Smooth muscle cell (in vitro differentiated cells): ENCODE data around the gene CCNC. TPM values are rescaled to one million over a fixed set of nuclear protein-coding genes. Genes with fewer than 3 reads are reported as not detected.

Source experiments
- DNase-seq: peaks from one replicate; lab custom pipeline; 2025; ENCODE audit not compliant: unreplicated experiment; lab: John Stamatoyannopoulos, UW
- H2AFZ ChIP-seq: fragments of 200-600 bp; sonication (generic); 2 replicates; pipeline ENCODE4 v1.6.0; 2016; ENCODE audit warnings: antibody characterized with exemption, low read depth, mild to moderate bottlenecking
- H3F3A ChIP-seq: fragments of 200-600 bp; sonication (generic); 2 replicates; pipeline ENCODE4 v1.6.0; 2017; ENCODE audit warnings: antibody characterized with exemption, low read depth
- H3K27ac ChIP-seq: fragments of 200-600 bp; sonication (generic); 2 replicates; pipeline ENCODE4 v1.5.1; 2016; ENCODE audit warnings: low read depth, mild to moderate bottlenecking
- H3K27me3 ChIP-seq: fragments of 200-600 bp; sonication (generic); 2 replicates; pipeline ENCODE4 v1.6.1; 2016; ENCODE audit warnings: low read depth, mild to moderate bottlenecking
- H3K36me3 ChIP-seq: fragments of 200-600 bp; sonication (generic); 2 replicates; pipeline ENCODE4 v1.5.1; 2016; ENCODE audit warnings: low read depth
- H3K4me1 ChIP-seq: fragments of 200-600 bp; sonication (generic); 2 replicates; pipeline ENCODE4 v1.5.1; 2016; ENCODE audit warnings: low read depth
- H3K4me2 ChIP-seq: fragments of 200-600 bp; sonication (generic); 2 replicates; pipeline ENCODE4 v1.6.0; 2016; ENCODE audit warnings: mild to moderate bottlenecking
- H3K4me3 ChIP-seq: fragments of 200-600 bp; sonication (generic); 2 replicates; pipeline ENCODE4 v1.5.1; 2016; ENCODE audit warnings: mild to moderate bottlenecking
- H3K79me2 ChIP-seq: fragments of 200-600 bp; sonication (generic); 2 replicates; pipeline ENCODE4 v1.6.0; 2016; ENCODE audit warnings: low read depth, mild to moderate bottlenecking
- H3K9ac ChIP-seq: fragments of 200-600 bp; sonication (generic); 2 replicates; pipeline ENCODE4 v1.6.0; 2016; ENCODE audit warnings: low read depth
- H3K9me3 ChIP-seq: fragments of 200-600 bp; sonication (generic); replicated peaks from 2 replicates; pipeline ENCODE4 v1.5.1; 2016; ENCODE audit warnings: low read depth
- H4K20me1 ChIP-seq: fragments of 200-600 bp; sonication (generic); 2 replicates; pipeline ENCODE4 v1.6.0; 2016; ENCODE audit warnings: low read depth
- WGBS: methylation state at CpG from one replicate; pipeline ENCODE4 v1.1.7; 2016; ENCODE audit warnings: low lambda C conversion rate; 5-methylcytosine and 5-hydroxymethylcytosine counted together
- polyA plus RNA-seq: library from polyadenylated mRNA; unstranded; fragments of >200 nt; fragmentation: Nextera tagmentation; extraction: Ambion mirVana; gene quantifications from 2 replicates; pipeline ENCODE4 v1.2.1, GENCODE V29; 2016
- total RNA-seq: library from RNA; depleted of rRNA; stranded (reverse); fragments of >200 nt; gene quantifications from 2 replicates; pipeline ENCODE4 v1.2.3, GENCODE V29; 2014
- TF ChIP-seq, protein P1 (sequence below): fragments of 200-600 bp; sonication (generic); IDR thresholded peaks from 2 replicates; pipeline ENCODE4 v1.5.1; 2017; ENCODE audit warnings: borderline replicate concordance, mild to moderate bottlenecking, antibody characterized with exemption; ENCODE audit not compliant: insufficient read depth, poor library complexity, severe bottlenecking

CCNC gene
- total and polyA plus RNA-seq, 2 experiments from 2014 or later = 53.8 to 67.7 TPM

DNA sequence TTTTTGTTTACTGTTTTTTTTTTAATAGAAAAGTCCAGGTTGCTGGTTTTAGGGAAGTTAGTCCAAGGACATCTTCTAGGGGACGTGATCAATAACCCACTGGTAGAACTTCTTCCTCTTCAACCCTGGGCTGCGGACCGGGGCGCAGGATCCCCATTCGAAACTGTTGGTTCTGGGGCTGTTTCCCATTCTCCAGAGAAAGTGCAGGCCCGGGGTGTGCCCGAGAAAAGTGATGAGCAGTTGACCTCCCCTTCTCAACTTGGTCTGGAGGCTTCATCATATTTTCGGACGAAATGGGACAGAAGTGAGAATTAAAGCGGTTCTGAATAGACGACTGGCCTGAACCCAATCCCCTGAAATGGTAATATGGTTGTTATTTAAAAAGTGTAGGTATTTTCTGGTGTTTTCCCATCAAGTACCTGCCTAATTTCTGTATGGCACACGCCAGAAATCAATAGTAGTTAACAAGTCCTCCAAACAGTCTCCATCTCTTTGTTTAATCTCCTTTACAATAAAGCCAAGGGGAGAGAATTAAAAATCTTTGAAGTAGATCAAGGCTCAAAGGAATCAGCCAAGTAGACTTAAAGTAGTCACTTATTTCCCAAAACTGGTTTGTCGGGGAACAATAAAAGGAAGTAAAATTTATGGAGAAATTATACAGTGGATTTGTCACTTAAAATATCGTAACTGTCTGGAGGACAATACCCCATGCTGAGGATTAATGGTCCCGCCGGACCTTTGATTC lies 37.6 kb upstream of the CCNC start:
- Histone ChIP-seq H3K4me2 (no peak overlapping the region), H3K79me2 (no peaks in the 10 kb centered on the region), H3K4me1 (peaks cover 17% of the 10 kb centered on the region), H3K27ac (no peak overlapping the region), H2AFZ (no peak overlapping the region), H3F3A (no peaks in the 10 kb centered on the region), H3K4me3 (no peak overlapping the region), H4K20me1 (no peaks in the 10 kb centered on the region), H3K27me3 (peaks cover 100% of the 10 kb centered on the region), H3K9me3 (no peaks in the 10 kb centered on the region), H3K36me3 (no peaks in the 10 kb centered on the region), H3K9ac (no peak overlapping the region)
- WGBS = 26% methylated on average over 16 of the region's 16 CpGs
- DNase-seq = no peak
- TF ChIP-seq, protein P1, sequence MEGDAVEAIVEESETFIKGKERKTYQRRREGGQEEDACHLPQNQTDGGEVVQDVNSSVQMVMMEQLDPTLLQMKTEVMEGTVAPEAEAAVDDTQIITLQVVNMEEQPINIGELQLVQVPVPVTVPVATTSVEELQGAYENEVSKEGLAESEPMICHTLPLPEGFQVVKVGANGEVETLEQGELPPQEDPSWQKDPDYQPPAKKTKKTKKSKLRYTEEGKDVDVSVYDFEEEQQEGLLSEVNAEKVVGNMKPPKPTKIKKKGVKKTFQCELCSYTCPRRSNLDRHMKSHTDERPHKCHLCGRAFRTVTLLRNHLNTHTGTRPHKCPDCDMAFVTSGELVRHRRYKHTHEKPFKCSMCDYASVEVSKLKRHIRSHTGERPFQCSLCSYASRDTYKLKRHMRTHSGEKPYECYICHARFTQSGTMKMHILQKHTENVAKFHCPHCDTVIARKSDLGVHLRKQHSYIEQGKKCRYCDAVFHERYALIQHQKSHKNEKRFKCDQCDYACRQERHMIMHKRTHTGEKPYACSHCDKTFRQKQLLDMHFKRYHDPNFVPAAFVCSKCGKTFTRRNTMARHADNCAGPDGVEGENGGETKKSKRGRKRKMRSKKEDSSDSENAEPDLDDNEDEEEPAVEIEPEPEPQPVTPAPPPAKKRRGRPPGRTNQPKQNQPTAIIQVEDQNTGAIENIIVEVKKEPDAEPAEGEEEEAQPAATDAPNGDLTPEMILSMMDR = no peak

DNA sequence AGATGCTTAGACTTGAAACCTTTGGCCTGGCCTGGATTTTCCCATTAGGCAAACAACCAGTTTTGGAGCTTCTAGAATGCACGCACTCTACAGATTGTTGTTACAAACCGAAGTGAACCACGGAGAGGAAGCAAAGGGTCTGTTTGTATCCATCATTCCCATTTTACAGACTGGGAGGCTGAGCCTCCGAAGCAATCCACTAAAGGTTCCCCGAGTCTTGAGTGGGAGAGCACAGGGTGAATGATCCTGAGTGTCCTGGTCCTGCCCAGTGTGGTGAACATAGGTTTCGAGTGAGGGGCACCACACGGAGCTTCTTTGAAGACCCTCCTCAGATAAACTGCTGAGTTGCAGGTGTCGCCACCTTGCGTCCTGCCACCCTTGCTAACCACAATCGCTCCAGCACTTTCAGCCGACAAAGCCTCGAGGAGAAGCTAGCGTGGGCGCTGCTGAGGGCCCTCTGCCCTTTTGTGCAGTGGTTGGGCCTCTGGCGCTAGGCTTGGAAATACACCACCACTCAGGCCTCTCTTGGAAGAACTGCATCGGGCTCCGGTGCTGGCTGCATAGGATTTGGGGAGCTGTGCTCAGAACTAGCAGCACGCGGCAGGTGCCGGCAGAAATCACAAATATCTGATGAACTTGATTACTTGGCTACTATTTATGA lies 36.7 kb upstream of the CCNC start:
- Histone ChIP-seq H2AFZ (no peak overlapping the region), H3K4me2 (no peak overlapping the region), H3K27ac (no peak overlapping the region), H3F3A (no peaks in the 10 kb centered on the region), H3K4me3 (no peak overlapping the region), H3K27me3 (peaks cover 100% of the 10 kb centered on the region), H3K79me2 (no peaks in the 10 kb centered on the region), H3K9ac (no peak overlapping the region), H3K4me1 (peaks cover 17% of the 10 kb centered on the region), H3K36me3 (no peaks in the 10 kb centered on the region), H4K20me1 (no peaks in the 10 kb centered on the region), H3K9me3 (no peaks in the 10 kb centered on the region)
- WGBS = 10% methylated on average over 20 of the region's 20 CpGs
- TF ChIP-seq, protein P1 = no peak
- DNase-seq = no peak

DNA sequence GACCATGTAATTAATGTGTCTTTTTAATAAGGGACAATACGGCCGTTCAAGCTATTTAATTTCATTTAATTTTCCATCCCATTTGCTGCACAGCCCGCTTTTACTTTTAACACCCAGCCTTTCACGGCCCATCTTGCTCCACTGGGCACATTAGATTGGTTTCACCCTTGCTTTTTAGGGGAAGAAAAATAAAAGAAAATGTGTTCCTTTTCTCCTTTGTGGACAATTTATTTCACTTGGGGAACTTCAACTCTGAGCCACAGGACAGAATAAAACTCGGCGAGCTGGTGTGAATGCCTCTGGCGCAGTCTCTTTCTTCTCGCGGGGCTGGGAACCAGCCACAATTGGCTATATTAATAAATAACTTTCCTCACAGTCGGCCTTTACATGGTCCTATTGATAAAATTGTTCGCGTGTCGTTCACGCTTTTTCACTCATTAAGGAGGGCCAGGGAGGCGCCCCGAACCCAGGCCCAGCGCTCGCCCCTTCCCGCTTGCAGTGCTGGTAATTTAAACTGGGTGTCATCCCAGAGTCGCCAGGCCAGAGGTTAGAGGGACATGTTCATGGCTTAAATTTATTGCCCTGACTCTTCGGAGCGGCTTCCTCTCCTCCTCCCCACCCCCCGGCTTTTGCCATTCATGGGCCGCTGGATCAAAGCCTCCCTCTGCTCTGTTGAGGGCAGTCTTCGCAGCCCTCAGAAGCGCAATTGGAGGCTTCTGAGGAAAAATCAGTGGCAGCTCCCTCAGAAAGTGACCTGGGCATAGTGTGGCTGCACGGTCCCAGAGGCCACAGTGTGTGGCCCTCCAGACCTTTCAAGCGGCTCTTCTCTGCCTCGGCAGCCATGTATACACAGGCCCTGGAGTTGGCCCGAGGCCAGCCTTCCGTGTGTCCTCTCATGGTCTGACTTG lies 36.0 kb upstream of the CCNC start:
- Histone ChIP-seq H3K27ac (no peak overlapping the region), H3K27me3 (peaks cover 99% of the 10 kb centered on the region), H3K4me1 (peaks cover 17% of the 10 kb centered on the region), H2AFZ (no peak overlapping the region), H3K9me3 (no peaks in the 10 kb centered on the region), H3K79me2 (no peaks in the 10 kb centered on the region), H3K4me3 (peak overlapping the region; percentile 48), H3K36me3 (no peaks in the 10 kb centered on the region), H4K20me1 (no peaks in the 10 kb centered on the region), H3K9ac (no peak overlapping the region), H3F3A (no peaks in the 10 kb centered on the region), H3K4me2 (peak overlapping the region; percentile 88)
- 11% methylated on average over 31 of the region's 31 CpGs for WGBS
- DNase-seq = no peak
- TF ChIP-seq, protein P1 = no peak
